GM20000 (cell line): Measurements from ENCODE around the gene SHANK1.

ENCODE experiments used
- DNase-seq: peaks from one replicate; pipeline ENCODE4 v3.0.0; 2012; ENCODE audit warnings: low spot score
- TF ChIP-seq, protein P1 (sequence below): IDR thresholded peaks from 2 replicates; pipeline ENCODE4 v1.5.1; 2012; ENCODE audit warnings: mild to moderate bottlenecking, control low read depth; ENCODE audit errors: extremely low read depth, missing control alignments

The SHANK1 gene

DNA sequence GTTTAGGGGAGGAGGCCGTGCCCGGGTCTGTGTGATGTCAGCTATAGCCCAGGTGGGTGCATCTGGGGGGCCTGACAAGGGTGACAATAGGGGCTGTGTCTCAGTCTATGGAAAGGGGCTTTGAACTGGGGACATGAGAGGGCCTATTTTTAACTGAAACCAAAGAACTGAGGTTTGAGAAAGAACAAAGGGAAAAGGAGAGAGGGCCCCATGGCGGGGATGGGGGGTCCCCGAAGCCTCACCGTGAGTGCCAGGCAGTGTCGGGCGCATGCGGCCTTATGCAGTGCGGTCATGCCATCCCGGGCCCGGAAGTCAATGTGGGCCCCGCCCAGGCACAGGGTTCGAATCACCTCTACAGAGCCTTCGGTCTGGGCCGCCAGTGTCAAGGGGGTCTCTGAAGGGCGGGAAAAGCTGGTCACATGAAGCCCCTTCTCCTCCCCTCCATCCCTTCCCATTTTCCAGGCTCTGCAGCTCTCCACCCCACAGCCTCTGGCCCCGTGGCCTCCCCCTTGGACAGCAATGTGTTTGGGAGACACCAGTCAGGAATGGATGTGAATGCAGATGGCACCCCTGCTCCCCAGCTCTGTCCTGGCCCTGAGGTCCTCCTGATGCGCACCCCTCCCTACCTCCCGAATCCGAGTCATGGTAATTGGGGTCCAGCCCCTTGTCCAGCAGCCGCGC lies 5.9 kb downstream of the SHANK1 start:
- TF ChIP-seq, protein P1, sequence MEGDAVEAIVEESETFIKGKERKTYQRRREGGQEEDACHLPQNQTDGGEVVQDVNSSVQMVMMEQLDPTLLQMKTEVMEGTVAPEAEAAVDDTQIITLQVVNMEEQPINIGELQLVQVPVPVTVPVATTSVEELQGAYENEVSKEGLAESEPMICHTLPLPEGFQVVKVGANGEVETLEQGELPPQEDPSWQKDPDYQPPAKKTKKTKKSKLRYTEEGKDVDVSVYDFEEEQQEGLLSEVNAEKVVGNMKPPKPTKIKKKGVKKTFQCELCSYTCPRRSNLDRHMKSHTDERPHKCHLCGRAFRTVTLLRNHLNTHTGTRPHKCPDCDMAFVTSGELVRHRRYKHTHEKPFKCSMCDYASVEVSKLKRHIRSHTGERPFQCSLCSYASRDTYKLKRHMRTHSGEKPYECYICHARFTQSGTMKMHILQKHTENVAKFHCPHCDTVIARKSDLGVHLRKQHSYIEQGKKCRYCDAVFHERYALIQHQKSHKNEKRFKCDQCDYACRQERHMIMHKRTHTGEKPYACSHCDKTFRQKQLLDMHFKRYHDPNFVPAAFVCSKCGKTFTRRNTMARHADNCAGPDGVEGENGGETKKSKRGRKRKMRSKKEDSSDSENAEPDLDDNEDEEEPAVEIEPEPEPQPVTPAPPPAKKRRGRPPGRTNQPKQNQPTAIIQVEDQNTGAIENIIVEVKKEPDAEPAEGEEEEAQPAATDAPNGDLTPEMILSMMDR = no peak
- DNase-seq = no peak

- DNase-seq = no peak
- TF ChIP-seq, protein P1 = no peak
These were observed 6.8 kb downstream of the SHANK1 start for GRCh38 chr19:50712833-50713232.

- DNase-seq = no peak
- TF ChIP-seq, protein P1 = no peak
These were observed 7.8 kb downstream of the SHANK1 start for GRCh38 chr19:50711805-50712204.

DNA sequence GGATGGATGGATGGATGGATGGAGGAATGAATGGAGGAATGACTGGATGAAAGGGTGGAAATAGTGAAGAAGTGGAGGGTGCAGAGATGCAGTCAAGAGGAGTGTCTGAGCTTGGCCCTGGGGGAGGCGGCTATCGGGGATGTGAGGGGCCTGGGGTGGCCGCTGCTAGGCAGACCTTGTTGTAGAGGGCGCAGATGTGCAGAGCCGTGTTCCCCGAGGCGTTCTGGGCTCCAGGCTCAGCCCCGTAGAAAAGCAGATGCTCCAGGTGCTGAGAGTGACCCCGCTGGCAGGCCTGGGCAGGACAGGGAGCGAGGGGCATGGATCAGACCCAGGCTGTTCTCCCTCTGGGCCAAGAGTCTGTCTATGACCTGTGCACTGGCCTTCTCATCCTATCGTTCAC lies 8.4 kb downstream of the SHANK1 start:
- no peak for DNase-seq
- TF ChIP-seq, protein P1 = no peak

DNA sequence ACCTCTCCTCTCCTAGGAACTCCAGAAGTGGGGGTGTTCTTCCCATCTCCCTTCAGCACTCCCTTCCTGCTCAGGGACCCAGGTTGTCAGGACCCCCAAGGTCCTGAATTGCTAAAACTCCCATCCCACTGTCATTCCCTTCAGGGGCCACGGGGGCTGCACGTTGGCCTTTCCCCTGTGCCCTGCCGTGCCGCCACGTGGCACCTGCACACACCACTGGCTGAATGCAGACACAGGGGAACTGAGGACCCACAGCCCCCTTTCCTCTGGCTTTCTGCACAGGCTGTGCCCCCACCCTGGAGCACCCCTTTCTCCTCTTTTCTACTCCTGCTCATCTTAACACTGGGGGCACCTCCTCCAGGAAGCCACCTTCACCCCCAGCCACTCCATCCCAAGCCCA lies 9.0 kb downstream of the SHANK1 start:
- TF ChIP-seq, protein P1 = no peak
- DNase-seq = no peak

- DNase-seq = no peak
- TF ChIP-seq, protein P1 = no peak
These were observed 9.5 kb downstream of the SHANK1 start for GRCh38 chr19:50710094-50710493.

- TF ChIP-seq, protein P1 = no peak
- no peak for DNase-seq
These were observed 11.3 kb downstream of the SHANK1 start for GRCh38 chr19:50708179-50708879.
